ENCODE data around the gene LIN7C.
A peak's percentile ranks its signal among the peaks of the same experiment; 100 is the strongest.
"Not testable (repeated sequence)": the region's sequence is repeated elsewhere in the genome, so short reads cannot be mapped to it uniquely, and the experiment has no call there.

Gene LIN7C, protein sequence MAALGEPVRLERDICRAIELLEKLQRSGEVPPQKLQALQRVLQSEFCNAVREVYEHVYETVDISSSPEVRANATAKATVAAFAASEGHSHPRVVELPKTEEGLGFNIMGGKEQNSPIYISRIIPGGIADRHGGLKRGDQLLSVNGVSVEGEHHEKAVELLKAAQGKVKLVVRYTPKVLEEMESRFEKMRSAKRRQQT

DNA sequence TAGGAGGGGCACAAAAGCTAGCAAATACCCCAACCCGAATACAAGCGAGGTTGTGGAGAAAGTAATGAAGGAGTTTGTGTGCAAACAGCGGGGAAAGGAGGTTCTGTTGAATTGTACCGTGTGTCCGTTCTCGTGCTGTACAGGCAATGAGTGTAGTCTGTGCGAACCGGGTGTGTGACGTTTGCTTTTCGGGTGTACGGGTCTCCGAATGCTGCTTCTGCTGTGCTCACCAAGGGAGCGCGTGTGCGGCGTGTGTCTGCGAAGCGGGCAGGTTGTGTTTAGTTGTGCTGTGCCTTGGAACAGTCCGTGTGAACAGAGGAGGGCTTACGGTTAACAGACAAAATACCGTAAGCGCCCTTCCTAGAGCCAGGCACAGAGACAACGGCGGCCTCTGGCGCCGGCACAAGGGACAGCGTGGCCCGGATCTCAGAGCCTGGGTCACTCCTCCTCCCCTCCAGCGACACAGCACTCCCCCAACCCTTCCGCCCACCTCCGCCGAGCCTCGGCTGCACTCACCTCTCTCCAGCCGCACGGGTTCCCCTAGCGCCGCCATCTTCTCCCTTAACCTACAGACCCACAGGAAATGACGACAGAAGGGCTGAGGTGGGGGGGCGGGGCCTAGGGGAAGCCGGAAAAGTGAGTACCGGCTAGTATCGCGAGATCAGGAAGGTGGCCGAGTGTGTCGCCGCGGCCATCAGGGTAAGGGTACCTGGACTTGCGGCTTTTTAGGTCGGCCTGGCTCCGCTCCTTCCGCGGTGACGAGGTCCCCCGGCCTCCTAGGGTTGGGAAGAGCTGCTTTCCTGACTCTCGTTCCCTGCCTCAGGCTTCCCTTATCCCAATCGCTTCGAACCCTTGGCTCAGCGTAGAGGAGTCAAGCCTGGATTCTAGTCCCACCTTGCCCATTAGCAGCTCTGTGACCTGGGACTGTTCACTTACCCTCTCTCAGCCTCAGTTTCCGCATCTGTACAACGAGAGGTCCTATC lies at the start of gene LIN7C:
TSS of gene LIN7C (minus strand) at position 570 of the 983 bp plus-strand sequence. CDS start at position 553, 17 bp downstream.
- DNase-seq: peak; percentile 95

GRCh38 chr11:27555264-27555663 lies 48.7 kb upstream of the LIN7C start:
- DNase-seq: no peak

GRCh38 chr11:27553186-27553585 lies 46.6 kb upstream of the LIN7C start:
- DNase-seq: no peak

DNA sequence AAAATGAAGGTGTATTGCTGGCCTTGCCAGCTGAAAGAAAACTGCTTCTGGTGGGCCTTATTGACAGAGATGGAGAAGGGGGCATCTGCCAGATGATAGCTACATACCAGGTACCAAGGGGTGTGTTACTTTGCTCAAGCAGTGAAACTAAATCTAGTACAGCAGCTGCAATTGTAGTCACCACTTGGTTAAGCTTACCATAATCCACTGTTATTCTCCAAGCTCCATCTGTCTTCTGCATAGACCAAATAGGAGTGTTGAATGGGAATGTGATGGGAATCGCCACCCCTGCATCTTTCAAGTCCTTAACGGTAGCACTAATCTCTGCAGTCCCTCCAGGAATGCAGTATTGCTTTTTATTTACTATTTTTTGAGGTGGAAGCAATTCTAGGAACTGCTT lies 45.8 kb upstream of the LIN7C start:
- no peak for DNase-seq

DNA sequence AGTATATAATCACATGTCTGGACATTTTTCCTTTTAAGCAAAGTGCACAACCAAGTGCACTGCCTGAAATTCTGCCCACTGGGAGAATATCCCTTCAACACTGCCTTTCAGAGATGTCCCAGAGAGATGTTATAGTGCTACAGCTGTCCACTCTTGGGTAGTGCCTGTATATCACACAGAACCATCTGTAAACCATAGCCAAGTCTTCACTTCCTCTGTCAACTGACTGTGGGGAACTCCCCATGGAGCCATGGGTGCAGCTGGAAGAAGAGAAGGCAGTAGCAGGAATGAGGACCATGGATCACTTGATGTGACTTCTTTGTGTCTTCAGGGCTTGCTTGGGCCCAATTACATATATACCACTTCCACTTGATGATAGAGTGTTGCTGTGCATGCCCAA lies 44.6 kb upstream of the LIN7C start:
- DNase-seq: no peak

GRCh38 chr11:27545946-27546345 lies 39.4 kb upstream of the LIN7C start:
- peak; percentile 88 for DNase-seq

DNA sequence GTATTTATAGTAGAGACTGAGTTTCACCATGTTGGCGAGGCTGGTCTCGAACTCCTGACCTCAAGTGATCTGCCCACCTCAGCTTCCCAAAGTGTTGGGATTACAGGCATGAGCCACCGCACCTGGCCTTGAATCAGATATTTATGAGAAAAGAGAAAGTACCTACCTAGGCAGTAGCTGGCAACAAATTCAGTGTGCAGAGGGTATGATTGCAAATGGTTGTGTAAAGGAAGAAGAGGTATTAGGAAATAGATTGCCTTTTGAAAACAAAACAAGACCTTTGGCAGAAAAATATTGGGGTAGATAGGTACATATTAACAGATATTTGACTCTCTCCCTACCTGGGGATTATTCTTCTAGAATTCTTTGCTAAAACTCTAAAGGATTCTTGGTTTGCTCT lies 38.5 kb upstream of the LIN7C start:
- DNase-seq: no peak

GRCh38 chr11:27541790-27542189 lies 35.2 kb upstream of the LIN7C start:
- DNase-seq: no peak

- no peak for DNase-seq
Measured at GRCh38 chr11:27540051-27540450, 33.5 kb upstream of the LIN7C start.

GRCh38 chr11:27535103-27535502 lies 28.5 kb upstream of the LIN7C start:
- DNase-seq: no peak

DNA sequence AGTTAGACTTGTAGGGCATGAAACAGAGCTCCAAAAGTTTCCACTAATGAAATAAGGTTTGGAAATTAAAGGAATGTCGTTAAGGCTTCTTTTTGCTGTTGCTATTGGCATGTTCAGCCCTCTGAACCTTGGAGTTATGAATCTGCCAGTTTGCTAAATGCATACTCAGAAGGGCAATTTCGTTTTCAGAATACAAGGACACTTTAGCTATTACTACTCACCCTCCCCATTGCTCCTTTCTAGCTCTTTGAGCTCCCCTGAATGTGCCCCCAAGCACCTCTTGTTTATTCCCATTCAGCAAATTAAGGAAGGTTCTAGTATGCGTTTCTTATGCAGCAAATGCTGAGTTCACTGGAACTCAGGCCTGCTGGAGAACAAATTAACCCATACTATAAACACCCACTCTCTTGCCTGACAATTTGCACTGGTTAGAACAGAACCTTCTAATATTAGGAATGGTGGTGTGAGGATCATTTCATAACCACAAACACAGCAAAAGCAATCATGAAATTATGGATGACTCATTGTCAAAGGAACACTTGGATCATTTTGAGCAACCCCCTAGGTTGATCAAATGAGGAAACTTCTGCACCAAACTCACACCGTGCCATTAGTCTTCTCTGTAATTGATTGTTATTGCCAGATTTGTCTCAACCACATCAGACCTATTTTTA lies 26.2 kb upstream of the LIN7C start:
- no peak for DNase-seq

GRCh38 chr11:27528712-27529111 lies 22.1 kb upstream of the LIN7C start:
- no peak for DNase-seq

GRCh38 chr11:27526535-27526934 lies 20.0 kb upstream of the LIN7C start:
- DNase-seq: no peak

DNA sequence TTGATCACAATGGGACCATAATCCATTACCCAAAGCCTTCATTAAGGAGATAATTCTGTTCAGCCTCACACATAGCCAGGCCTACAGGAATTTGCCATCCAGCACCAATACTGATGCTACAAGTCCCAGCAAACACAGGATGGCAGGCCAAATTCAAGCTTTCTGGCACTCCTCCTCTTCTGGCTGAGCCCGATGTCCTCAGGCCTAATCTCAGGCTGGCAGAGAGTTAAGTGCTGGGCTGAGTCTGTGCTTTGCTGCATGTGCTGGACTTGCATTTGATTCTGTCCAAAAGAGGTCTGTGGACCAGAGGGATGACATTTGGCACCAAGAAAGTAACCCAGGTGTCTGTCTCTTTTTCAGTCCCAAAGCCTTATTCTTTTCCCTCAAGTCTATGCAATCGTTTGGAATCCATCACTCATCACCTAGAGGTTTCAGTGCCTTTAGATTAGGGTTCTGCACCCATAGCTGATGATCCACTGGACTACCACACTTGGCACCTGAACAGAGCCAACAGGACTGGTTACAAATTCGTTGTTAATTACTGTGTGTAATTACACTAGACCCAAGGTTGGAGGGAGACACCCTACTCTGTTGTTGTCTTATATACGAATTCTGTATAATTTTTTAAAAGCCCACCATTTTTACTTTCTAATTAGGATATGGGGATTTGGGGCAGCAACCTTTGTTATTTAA lies 19.4 kb upstream of the LIN7C start:
- no peak for DNase-seq

GRCh38 chr11:27524155-27524554 lies 17.6 kb upstream of the LIN7C start:
- no peak for DNase-seq

GRCh38 chr11:27520226-27520625 lies 13.7 kb upstream of the LIN7C start:
- no peak for DNase-seq

- no peak for DNase-seq
Measured at GRCh38 chr11:27518518-27518917, 11.9 kb upstream of the LIN7C start.

DNA sequence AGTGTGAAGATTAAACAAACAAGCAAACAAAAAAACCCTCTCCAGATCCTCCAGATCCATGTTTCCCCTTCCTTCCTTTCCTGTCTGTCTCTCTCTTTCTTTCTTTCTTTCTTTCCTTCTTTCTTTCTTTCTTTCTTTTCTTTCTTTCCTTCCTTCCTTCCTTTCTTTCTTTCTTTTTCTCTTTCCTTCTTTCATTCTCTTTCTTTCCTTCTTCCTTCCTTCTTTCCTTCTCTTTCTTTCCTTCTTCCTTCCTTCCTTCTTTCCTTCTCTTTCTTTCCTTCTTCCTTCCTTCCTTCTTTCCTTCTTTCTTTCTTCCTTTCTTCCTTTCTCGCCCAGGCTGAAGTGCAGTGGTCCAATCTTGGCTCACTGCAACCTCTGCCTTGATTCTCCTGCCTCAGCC lies 10.9 kb upstream of the LIN7C start:
- not testable (repeated sequence) for DNase-seq

DNA sequence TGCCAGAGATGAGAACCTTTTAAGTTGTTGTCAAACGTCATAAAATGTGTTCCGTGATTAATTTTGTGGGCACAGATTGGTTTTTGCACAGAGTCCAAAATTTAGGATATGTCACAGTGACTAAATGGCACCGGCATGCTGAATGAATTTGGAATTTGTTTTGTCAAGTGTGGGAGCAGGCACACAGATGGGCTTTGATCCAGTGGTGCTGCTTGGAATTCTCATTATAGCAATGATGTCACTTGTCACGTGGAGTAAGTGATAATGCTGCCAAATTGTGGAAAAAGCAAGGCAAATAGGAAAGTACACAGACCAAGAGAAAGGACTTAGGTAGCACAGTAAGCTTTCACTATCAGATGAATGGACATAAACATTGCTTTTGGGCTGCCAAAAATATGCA lies 8.0 kb upstream of the LIN7C start:
- no peak for DNase-seq

DNA sequence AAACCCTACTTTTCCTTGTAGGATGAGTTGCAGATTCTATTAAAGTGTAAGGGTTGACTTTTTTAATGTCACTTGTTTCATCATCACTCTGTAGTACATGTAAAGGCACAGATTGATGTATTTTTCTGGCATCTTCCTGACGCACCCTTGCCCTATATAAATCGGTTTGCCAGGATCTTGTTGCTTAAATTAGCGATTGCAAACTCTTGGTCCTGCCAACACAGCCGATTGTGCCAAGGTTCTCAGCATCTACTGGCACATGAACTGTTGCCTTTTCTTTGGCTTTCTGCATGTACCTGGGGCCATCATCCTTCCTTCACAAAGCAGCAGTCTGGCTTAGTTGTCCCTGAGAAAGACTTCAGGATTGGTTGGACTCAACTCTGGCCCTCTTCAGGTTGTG lies 7.5 kb upstream of the LIN7C start:
- no peak for DNase-seq

DNA sequence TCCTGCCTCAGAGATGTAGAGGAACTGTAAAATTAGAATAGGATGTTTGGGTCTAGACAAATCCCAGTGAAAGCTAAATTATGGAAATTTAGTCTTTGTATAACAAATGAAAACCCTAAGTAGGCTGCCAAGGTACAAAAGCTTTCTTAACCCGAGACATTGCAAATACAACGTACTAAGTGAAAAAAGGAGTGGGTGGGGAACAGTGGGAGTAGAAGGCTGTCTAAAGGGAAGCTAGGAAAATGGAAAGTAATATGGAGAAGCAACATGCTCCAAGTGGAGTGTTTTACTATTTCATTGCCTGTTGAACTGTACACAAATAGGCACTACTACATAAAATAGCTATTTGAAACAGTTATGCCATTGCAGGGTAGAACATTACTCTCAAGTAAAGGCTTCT lies 6.8 kb upstream of the LIN7C start:
- no peak for DNase-seq

DNA sequence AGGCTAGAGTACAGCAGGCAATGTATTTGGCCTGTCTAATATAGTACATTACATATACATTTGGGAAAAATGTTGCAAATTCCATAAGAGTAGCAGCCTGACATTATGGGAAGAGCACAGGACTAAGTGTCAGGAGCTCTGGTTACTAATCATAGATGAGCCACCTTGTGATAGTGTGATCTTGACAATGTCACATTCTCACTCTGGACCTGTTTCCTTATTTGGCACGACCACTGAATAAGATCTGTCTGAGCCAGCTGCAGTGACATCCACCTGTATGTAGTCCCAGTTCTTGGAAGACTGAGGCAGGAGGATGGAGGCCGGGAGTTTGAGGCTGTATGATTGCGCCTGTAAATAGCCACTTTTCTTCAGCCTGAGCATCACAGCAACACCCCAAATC lies 5.7 kb upstream of the LIN7C start:
- DNase-seq: no peak

- DNase-seq: no peak
Measured at GRCh38 chr11:27509908-27510307, 3.3 kb upstream of the LIN7C start.

All from NCI-H345 (cell line).